ENCODE data around the gene MCM9. TPM values are rescaled to one million over a fixed set of nuclear protein-coding genes. Genes with fewer than 3 reads are reported as not detected.
A peak's percentile ranks its signal among the peaks of the same experiment; 100 is the strongest.

Gene MCM9
- polyA plus RNA-seq, 2 of the 4 experiments (the other 2 are of a cell fraction): 5.1 to 5.4 TPM

GRCh38 chr6:118881440-118882313, 53.3 kb downstream of the MCM9 start:
- FAIRE-seq: no peak
- Histone ChIP-seq H3K4me3 (no peak overlapping the region), H3K27ac (no peak overlapping the region), H3K4me1 (peaks cover 7% of the 10 kb centered on the region), H3K4me2 (no peak overlapping the region), H3K9me3 (no peaks in the 10 kb centered on the region)
- no peak for ATAC-seq
- ChIA-PET POLR2A (no interaction called here), CTCF (no interaction called here)
- no peak for DNase-seq (ENCODE audit: low read depth in 1 of 2, low spot score in 1 of 2)
- 80% methylated on average over 9 of the region's 9 CpGs for WGBS (ENCODE audit: missing lambda C conversion rate)
- TF ChIP-seq HES2 (IDR thresholded peaks at IDR 0.05) (no peak), ZNF302 (CRISPR knock-in tag; IDR thresholded peaks at IDR 0.05) (no peak), MYC (IDR thresholded peaks at IDR 0.05; ENCODE audit: borderline replicate concordance, low read length) (no peak)

GRCh38 chr6:118877806-118878205, 57.2 kb downstream of the MCM9 start:
- WGBS (ENCODE audit: missing lambda C conversion rate): 81% methylated on average over 2 of the region's 2 CpGs
- no peak overlapping the region for H3K27ac ChIP-seq
- DNase-seq (ENCODE audit: low read depth in 1 of 2, low spot score in 1 of 2): no peak
- H3K4me2 ChIP-seq: no peak overlapping the region
- TF ChIP-seq RFX5 (IDR thresholded peaks at IDR 0.05): no peak
- TF ChIP-seq EHMT2 (IDR thresholded peaks at IDR 0.05; ENCODE audit: low read depth): no peak
- TF ChIP-seq ELK1 (IDR thresholded peaks at IDR 0.05; ENCODE audit: low read depth, low read length): no peak
- TF ChIP-seq NPAS2 (CRISPR knock-in tag; IDR thresholded peaks at IDR 0.05; ENCODE audit: borderline replicate concordance): no peak
- no peak for TF ChIP-seq ZFP36 (IDR thresholded peaks at IDR 0.05; ENCODE audit: borderline replicate concordance, partially characterized antibody)
- TF ChIP-seq RARB (CRISPR knock-in tag; IDR thresholded peaks at IDR 0.05): no peak
- TF ChIP-seq CEBPB (IDR thresholded peaks at IDR 0.05): no peak
- no peak for TF ChIP-seq EHF (CRISPR knock-in tag; IDR thresholded peaks at IDR 0.05)
- TF ChIP-seq GATA3 (IDR thresholded peaks at IDR 0.05; ENCODE audit: borderline replicate concordance): no peak
- no peak for TF ChIP-seq USF2 (IDR thresholded peaks at IDR 0.05)
- H3K4me1 ChIP-seq: peaks cover 18% of the 10 kb centered on the region
- no peak for ATAC-seq
- ChIA-PET CTCF (no interaction called here), POLR2A (no interaction called here)
- H3K9me3 ChIP-seq: no peaks in the 10 kb centered on the region
- FAIRE-seq: no peak
- H3K4me3 ChIP-seq: no peak overlapping the region

- H3K4me1 ChIP-seq: peaks cover 18% of the 10 kb centered on the region
- peak overlapping the region; percentile 59 for H3K4me2 ChIP-seq
- TF ChIP-seq CEBPB (IDR thresholded peaks at IDR 0.05) (no peak), KDM5A (IDR thresholded peaks at IDR 0.05) (no peak), ZSCAN20 (CRISPR knock-in tag; IDR thresholded peaks at IDR 0.05) (no peak), POLR2AphosphoS2 (conservative IDR thresholded peaks at IDR 0.05; ENCODE audit: low read length) (no peak)
- no peaks in the 10 kb centered on the region for H3K9me3 ChIP-seq
- no peak for FAIRE-seq
- no peak overlapping the region for H3K4me3 ChIP-seq
- peak in 1 of 2 experiments; percentile 2 for DNase-seq (ENCODE audit: low read depth in 1 of 2, low spot score in 1 of 2)
- POLR2A ChIA-PET: no interaction called here
- CTCF ChIA-PET: no interaction called here
- peak; percentile 39 to 72; a peak in 4 of 6 replicates for ATAC-seq
- H3K27ac ChIP-seq: 0 out of 6 replicates have a peak overlapping the region, but pooled peaks of 1 of the 2 experiments have one; percentile 21
Measured at GRCh38 chr6:118876814-118877213, 58.1 kb downstream of the MCM9 start.

- ATAC-seq (peak; percentile 64 to 76; a peak in 3 of 6 replicates), DNase-seq (ENCODE audit: low read depth in 1 of 2, low spot score in 1 of 2) (peak; percentile 5 to 6), FAIRE-seq (no peak)
- Histone ChIP-seq H3K9me3 (no peaks in the 10 kb centered on the region), H3K27ac (no peak overlapping the region), H3K4me1 (peaks cover 18% of the 10 kb centered on the region), H3K4me3 (no peak overlapping the region), H3K4me2 (peak overlapping the region; percentile 59)
- WGBS (ENCODE audit: missing lambda C conversion rate): 10% methylated on average over 1 of the region's 1 CpG
- ChIA-PET CTCF (no interaction called here), POLR2A (no interaction called here)
- TF ChIP-seq MYC (IDR thresholded peaks at IDR 0.05; ENCODE audit: borderline replicate concordance, low read length) (no peak), EP300 (IDR thresholded peaks at IDR 0.05) (no peak), FOSL2 (IDR thresholded peaks at IDR 0.05) (no peak), FOSL2 (CRISPR knock-in tag; IDR thresholded peaks at IDR 0.05) (peak; percentile 40; the same call in 1 of the 2 replicates), TFCP2L1 (CRISPR knock-in tag; IDR thresholded peaks at IDR 0.05) (no peak), E2F6 (IDR thresholded peaks at IDR 0.05; ENCODE audit: borderline replicate concordance, low read depth) (no peak)
Measured at GRCh38 chr6:118876198-118876597, 58.8 kb downstream of the MCM9 start.

All from A549 (cell line).